H1 (cell line): ENCODE measurements around the gene HOXD10. TPM values are rescaled to one million over a fixed set of nuclear protein-coding genes. Genes with fewer than 3 reads are reported as not detected.
A peak's percentile ranks its signal among the peaks of the same experiment; 100 is the strongest.

Experiments used
- CTCF ChIA-PET: fragments of 300-600 bp; sonication (Branson Sonifier 250); formaldehyde crosslinking; loops from one replicate; lab custom pipeline; 2021; ENCODE audit not compliant: partially characterized antibody; lab: Charles Lee
- POLR2A ChIA-PET: fragments of 300-600 bp; sonication (Branson Sonifier 250); formaldehyde crosslinking; loops from one replicate; lab custom pipeline; 2021; ENCODE audit warnings: inconsistent platforms; ENCODE audit not compliant: partially characterized antibody; lab: Charles Lee
- DNase-seq, 2 experiments: peaks; one replicate each; pipeline versions ENCODE4 v3.0.0 to v3.0.0-alpha.2; 2010 to 2022; ENCODE audit warnings: low spot score in 2 of 2, low read depth in 1 of 2, mixed read lengths in 1 of 2
- FAIRE-seq: peaks from 2 replicates; lab custom pipeline; 2011; peaks lifted over from hg19 to GRCh38; lab: Jason Lieb, UNC
- H2AFZ ChIP-seq: 2 replicates; pipeline ENCODE4 v1.8.1; 2012; ENCODE audit warnings: low read length, inconsistent platforms
- H2AK5ac ChIP-seq: 2 replicates; pipeline ENCODE4 v1.6.1; 2013; ENCODE audit warnings: low read depth, low read length
- H2BK120ac ChIP-seq: replicated peaks from 2 replicates; pipeline ENCODE3; 2013; ENCODE audit warnings: low read depth, low read length, inconsistent platforms
- H2BK12ac ChIP-seq: 2 replicates; pipeline ENCODE4 v1.6.1; 2013; ENCODE audit warnings: low read depth, low read length
- H2BK15ac ChIP-seq: 2 replicates; pipeline ENCODE4 v1.6.1; 2013; ENCODE audit warnings: low read length
- H2BK20ac ChIP-seq: 2 replicates; pipeline ENCODE4 v1.6.1; 2013; ENCODE audit warnings: low read length
- H2BK5ac ChIP-seq: 2 replicates; pipeline ENCODE4 v1.6.1; 2013; ENCODE audit warnings: low read depth, low read length
- H3K14ac ChIP-seq: 2 replicates; pipeline ENCODE4 v1.6.1; 2013; ENCODE audit warnings: inconsistent platforms; ENCODE audit not compliant: insufficient read length
- H3K18ac ChIP-seq: 2 replicates; pipeline ENCODE4 v1.6.1; 2013; ENCODE audit warnings: low read length; ENCODE audit errors: extremely low read depth
- H3K23ac ChIP-seq: 2 replicates; pipeline ENCODE4 v1.6.1; 2013; ENCODE audit warnings: inconsistent platforms; ENCODE audit not compliant: insufficient read length
- H3K23me2 ChIP-seq: 2 replicates; pipeline ENCODE4 v1.6.1; 2013; ENCODE audit warnings: low read depth, low read length
- H3K27ac ChIP-seq: 2 replicates; pipeline ENCODE4 v1.6.1; 2011; ENCODE audit warnings: low read depth, low read length, inconsistent platforms
- H3K27me3 ChIP-seq, 4 experiments: replicated peaks in 1 of 4; 1 replicate in 1 of 4; 2 replicates in 3 of 4; pipeline versions ENCODE4 v1.6.1 to v1.8.1; 2011 to 2013; ENCODE audit warnings: low read length in 3 of 4, mild to moderate bottlenecking in 3 of 4, inconsistent platforms in 2 of 4, mixed read lengths in 2 of 4, moderate library complexity in 1 of 4; ENCODE audit not compliant: control insufficient read depth in 3 of 4, insufficient read depth in 3 of 4; ENCODE audit errors: extremely low read depth in 1 of 4
- H3K36me3 ChIP-seq, 4 experiments: 2 replicates each; pipeline versions ENCODE4 v1.6.1 to v1.8.1; 2011 to 2013; ENCODE audit warnings: mild to moderate bottlenecking in 4 of 4, low read length in 3 of 4, moderate library complexity in 2 of 4, control low read depth in 1 of 4, inconsistent platforms in 1 of 4; ENCODE audit not compliant: insufficient read depth in 4 of 4, control insufficient read depth in 2 of 4
- H3K4ac ChIP-seq: replicated peaks from 2 replicates; pipeline ENCODE3; 2013; ENCODE audit warnings: low read length, low read depth, mixed read lengths, inconsistent platforms; ENCODE audit not compliant: insufficient read length
- H3K4me1 ChIP-seq, 4 experiments: replicated peaks in 1 of 4; 1 replicate in 1 of 4; 2 replicates in 3 of 4; pipeline versions ENCODE4 v1.6.1 to v1.8.1; 2011 to 2013; ENCODE audit warnings: low read length in 3 of 4, inconsistent platforms in 2 of 4, mixed read lengths in 1 of 4; ENCODE audit not compliant: insufficient read depth in 4 of 4, control insufficient read depth in 3 of 4
- H3K4me2 ChIP-seq, 2 experiments: 2 replicates each; pipeline versions ENCODE4 v1.6.1 to v1.8.1; 2011 to 2013; ENCODE audit warnings: low read depth in 2 of 2, low read length in 2 of 2, control low read depth in 1 of 2, inconsistent platforms in 1 of 2, mild to moderate bottlenecking in 1 of 2; ENCODE audit not compliant: insufficient read depth in 1 of 2
- H3K4me3 ChIP-seq, 4 experiments: fragments of 200-600, 300-600 bp in 1 of 4; sonication (generic), shearing (Covaris generic), sonication (Bioruptor Twin) in 1 of 4; 2 replicates each; pipeline versions ENCODE4 v1.5.1 to v1.8.1; 2011 to 2016; ENCODE audit warnings: low read length in 4 of 4, low read depth in 3 of 4, control low read depth in 2 of 4, inconsistent platforms in 2 of 4, mild to moderate bottlenecking in 2 of 4, mixed read lengths in 1 of 4, moderate library complexity in 1 of 4; ENCODE audit not compliant: insufficient read depth in 2 of 4; ENCODE audit errors: extremely low read depth in 1 of 4
- H3K56ac ChIP-seq: replicated peaks from 2 replicates; pipeline ENCODE3; 2013; ENCODE audit warnings: low read depth, mild to moderate bottlenecking, mixed read lengths, low read length, inconsistent platforms; ENCODE audit not compliant: insufficient read length
- H3K79me1 ChIP-seq: 2 replicates; pipeline ENCODE4 v1.6.1; 2013; ENCODE audit warnings: low read depth, low read length, control low read depth
- H3K79me2 ChIP-seq, 2 experiments: 2 replicates each; pipeline versions ENCODE4 v1.6.1 to v1.8.1; 2012 to 2013; ENCODE audit warnings: low read length in 2 of 2, mild to moderate bottlenecking in 2 of 2, inconsistent platforms in 1 of 2; ENCODE audit not compliant: insufficient read depth in 2 of 2, control insufficient read depth in 1 of 2
- H3K9ac ChIP-seq, 4 experiments: replicated peaks in 1 of 4; 1 replicate in 1 of 4; 2 replicates in 3 of 4; pipeline versions ENCODE4 v1.6.1 to v1.8.1; 2011 to 2013; ENCODE audit warnings: low read depth in 3 of 4, low read length in 3 of 4, control low read depth in 2 of 4, mild to moderate bottlenecking in 2 of 4, moderate library complexity in 2 of 4, inconsistent platforms in 1 of 4; ENCODE audit errors: extremely low read depth in 1 of 4
- H3K9me3 ChIP-seq, 2 experiments: 2 replicates each; pipeline versions ENCODE4 v1.6.1 to v1.8.1; 2012 to 2013; ENCODE audit warnings: mild to moderate bottlenecking in 2 of 2, moderate library complexity in 2 of 2, control low read depth in 1 of 2, inconsistent platforms in 1 of 2, low read depth in 1 of 2, low read length in 1 of 2, mixed read lengths in 1 of 2; ENCODE audit not compliant: insufficient read depth in 2 of 2
- H4K20me1 ChIP-seq, 2 experiments: replicated peaks in 1 of 2; 2 replicates each; pipeline versions ENCODE3 to v1.8.1; 2011 to 2013; ENCODE audit warnings: inconsistent platforms in 2 of 2, low read length in 2 of 2, mild to moderate bottlenecking in 1 of 2; ENCODE audit not compliant: insufficient read depth in 2 of 2, control insufficient read depth in 1 of 2
- H4K5ac ChIP-seq: 2 replicates; pipeline ENCODE4 v1.6.1; 2013; ENCODE audit warnings: low read length, low read depth, mixed read lengths, inconsistent platforms; ENCODE audit not compliant: insufficient read length
- H4K8ac ChIP-seq: 2 replicates; pipeline ENCODE4 v1.8.0; 2013; ENCODE audit warnings: mild to moderate bottlenecking, moderate library complexity, low read length, inconsistent platforms; ENCODE audit not compliant: insufficient read depth; ENCODE audit errors: extremely low read depth
- H4K91ac ChIP-seq: replicated peaks from 2 replicates; pipeline ENCODE3; 2013; ENCODE audit warnings: low read length, mixed read lengths, inconsistent platforms; ENCODE audit not compliant: insufficient read length
- ATF2 ChIP-seq: IDR thresholded peaks from 2 replicates; pipeline ENCODE4 v1.6.1; 2012; ENCODE audit warnings: low read length, inconsistent platforms
- CTCF ChIP-seq, 3 experiments: IDR thresholded peaks; 1 replicate in 2 of 3; 2 replicates in 1 of 3; pipeline versions ENCODE4 v1.5.1 to v1.6.1; 2011; ENCODE audit warnings: low read length in 3 of 3, mild to moderate bottlenecking in 3 of 3, inconsistent platforms in 2 of 3, low read depth in 1 of 3, moderate library complexity in 1 of 3; ENCODE audit not compliant: insufficient read depth in 1 of 3; ENCODE audit errors: control extremely low read depth in 1 of 3
- FOSL1 ChIP-seq: IDR thresholded peaks from 2 replicates; pipeline ENCODE4 v1.6.1; 2011; ENCODE audit warnings: mild to moderate bottlenecking, low read depth, low read length, moderate library complexity; ENCODE audit not compliant: insufficient read depth
- NANOG ChIP-seq: IDR thresholded peaks from 2 replicates; pipeline ENCODE4 v1.6.1; 2011; ENCODE audit warnings: low read length, low read depth, mild to moderate bottlenecking, inconsistent platforms; ENCODE audit not compliant: insufficient read depth, poor library complexity, severe bottlenecking
- RAD21 ChIP-seq, 2 experiments: IDR thresholded peaks in 1 of 2; conservative IDR thresholded peaks in 1 of 2; 2 replicates each; pipeline ENCODE4 v1.6.1; 2011; ENCODE audit warnings: low read depth in 2 of 2, low read length in 2 of 2, improper control_type of control experiment in 1 of 2, inconsistent platforms in 1 of 2, mild to moderate bottlenecking in 1 of 2, moderate library complexity in 1 of 2
- RBBP5 ChIP-seq: IDR thresholded peaks from 2 replicates; pipeline ENCODE4 v1.7.1; 2012; ENCODE audit warnings: low read depth, mild to moderate bottlenecking, inconsistent platforms, low read length, moderate library complexity, borderline replicate concordance
- RNF2 ChIP-seq: fragments of 200-900, 300-1000 bp; sonication (generic); IDR thresholded peaks from 2 replicates; pipeline ENCODE4 v1.7.1; 2016; ENCODE audit warnings: borderline replicate concordance, low read depth, mild to moderate bottlenecking, antibody characterized with exemption, low read length; ENCODE audit not compliant: poor library complexity, severe bottlenecking; ENCODE audit errors: missing control alignments
- WGBS, 2 experiments: shearing (Covaris generic) in 1 of 2; methylation state at CpG; one replicate each; pipeline versions ENCODE4 v1.1.6 to v1.1.7; 2013 to 2015; ENCODE audit warnings: low lambda C conversion rate in 2 of 2, mixed read lengths in 2 of 2, inconsistent platforms in 1 of 2, low coverage in 1 of 2, missing lambda C conversion rate in 1 of 2; ENCODE audit not compliant: insufficient replicate concordance in 2 of 2, insufficient coverage in 1 of 2, insufficient read length in 1 of 2; ENCODE audit errors: extremely low coverage in 1 of 2, missing lambda C conversion rate in 1 of 2; 5-methylcytosine and 5-hydroxymethylcytosine counted together
- polyA plus RNA-seq, 7 experiments: library from polyadenylated mRNA; depleted of rRNA in 3 of 7; stranded (reverse) in 5 of 7; unstranded in 2 of 7; fragments of >200 nt in 5 of 7; fragments of 200-250 nt in 2 of 7; gene quantifications; 1 replicate in 5 of 7; 2 replicates in 1 of 7; 4 replicates in 1 of 7; pipeline versions ENCODE4 v1.2.1 to v1.2.3, GENCODE V29; 2011 to 2013; ENCODE audit warnings: missing spikeins in 2 of 7, mixed read lengths in 2 of 7
- total RNA-seq: library from RNA; stranded (reverse); fragmentation: NEBNext Ultra II Directional; extraction: Animal tissue kit (Norgen Biotek cat#: 25700); gene quantifications from 2 replicates; pipeline ENCODE4 v1.2.1, GENCODE V29; 2021

The HOXD10 gene
- total and polyA plus RNA-seq, 2 of the 8 experiments (the other 6 are each of a cell fraction or from before 2014, with no cell fraction given) = not detected

GRCh38 chr2:176127774-176128072 lies 11.1 kb downstream of the HOXD10 start:
- Histone ChIP-seq H3K23ac (no peak overlapping the region), H3K27me3 (peaks cover 94 to 100% (median 98%) of the 10 kb centered on the region in 4 experiments), H4K91ac (no peak overlapping the region), H3K4me1 (peaks cover 0 to 11% (median 7%) of the 10 kb centered on the region in 4 experiments; a peak in 6 of 7 replicates), H2BK5ac (no peak overlapping the region), H3K4me3 (no peak overlapping the region), H3K36me3 (peaks cover 0 to 19% (median 0%) of the 10 kb centered on the region in 4 experiments; a peak in 1 of 8 replicates), H3K27ac (no peak overlapping the region), H2BK15ac (no peak overlapping the region), H2BK20ac (no peak overlapping the region), H3K23me2 (peaks cover under 1% of the 10 kb centered on the region; the same call in 1 of the 2 replicates), H3K79me1 (no peaks in the 10 kb centered on the region), H3K14ac (no peak overlapping the region), H3K79me2 (no peaks in the 10 kb centered on the region), H2BK12ac (no peak overlapping the region), H4K5ac (no peak overlapping the region), H4K8ac (no peak overlapping the region), H3K9me3 (no peaks in the 10 kb centered on the region; a peak in 1 of 4 replicates), H2BK120ac (no peak overlapping the region), H2AK5ac (no peak overlapping the region), H4K20me1 (peaks cover 18 to 25% of the 10 kb centered on the region in 2 experiments), H3K18ac (no peak overlapping the region), H3K4ac (no peak overlapping the region), H2AFZ (no peak overlapping the region), H3K4me2 (peak overlapping the region in 1 of 2 experiments; percentile 70; a peak in 1 of 4 replicates), H3K9ac (no peak overlapping the region), H3K56ac (no peak overlapping the region)
- CTCF ChIA-PET = interaction anchor here (0.6 to 6.2 kb wide), 32 partner anchors 11 to 1548 kb away, joined by 3 to 72 read pairs (median 5); partner anchors contain the start of gene HOXD10
- FAIRE-seq (no peak), DNase-seq (no peak)
- 34% methylated on average over 4 of the region's 4 CpGs; no CpG with 5 or more reads in 1 of the 2 experiments for WGBS, 2 experiments
- POLR2A ChIA-PET = no interaction called here
- TF ChIP-seq NANOG (no peak), RAD21 (IDR thresholded peaks at IDR 0.05 in 1 of 2, conservative IDR thresholded peaks at IDR 0.05 in 1 of 2; ENCODE audit: low read depth in 2 of 2, low read length in 2 of 2) (no peak), FOSL1 (no peak), RNF2 (no peak), CTCF (IDR thresholded peaks at IDR 0.05; ENCODE audit: control extremely low read depth in 1 of 3, insufficient read depth in 1 of 3, low read depth in 1 of 3, low read length in 3 of 3) (no peak), RBBP5 (no peak), ATF2 (no peak)
